Measurements from ENCODE around the gene MTERF2. TPM values are rescaled to one million over a fixed set of nuclear protein-coding genes. Genes with fewer than 3 reads are reported as not detected.

The MTERF2 gene
- total and polyA plus RNA-seq, 2 donors (not counting 3 experiments of a cell fraction or from before 2014, with no cell fraction given) = 3.4 to 9.6 TPM

DNA sequence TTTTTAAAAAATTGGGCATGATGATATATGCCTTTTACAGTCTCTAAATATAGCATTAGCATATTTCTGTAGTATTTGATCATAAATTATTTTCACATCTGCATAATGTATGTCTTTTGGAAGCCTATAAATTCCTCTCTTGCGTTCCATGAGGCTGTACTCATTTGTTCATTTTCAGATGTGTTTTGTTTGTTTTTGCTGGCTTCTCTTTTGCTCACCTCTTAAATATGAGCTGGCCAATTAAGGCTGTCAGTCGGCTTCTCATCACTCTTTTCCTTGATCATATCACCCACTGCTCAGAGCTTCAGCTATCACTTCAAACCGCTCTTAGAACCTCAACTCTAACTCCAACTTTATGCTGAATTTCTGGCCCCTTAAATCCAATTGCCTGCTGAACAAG is 24.7 kb downstream of the MTERF2 start:
- peaks cover 0 to 22% of the 10 kb centered on the region in 2 experiments for H3K36me3 ChIP-seq (ENCODE audit: control insufficient read depth in 2 of 2, extremely low read depth in 1 of 2, insufficient read depth in 2 of 2, low read length in 2 of 2)

More for the DNA sequence above, 24.7 kb downstream of the MTERF2 start:
- TF ChIP-seq, protein P1, sequence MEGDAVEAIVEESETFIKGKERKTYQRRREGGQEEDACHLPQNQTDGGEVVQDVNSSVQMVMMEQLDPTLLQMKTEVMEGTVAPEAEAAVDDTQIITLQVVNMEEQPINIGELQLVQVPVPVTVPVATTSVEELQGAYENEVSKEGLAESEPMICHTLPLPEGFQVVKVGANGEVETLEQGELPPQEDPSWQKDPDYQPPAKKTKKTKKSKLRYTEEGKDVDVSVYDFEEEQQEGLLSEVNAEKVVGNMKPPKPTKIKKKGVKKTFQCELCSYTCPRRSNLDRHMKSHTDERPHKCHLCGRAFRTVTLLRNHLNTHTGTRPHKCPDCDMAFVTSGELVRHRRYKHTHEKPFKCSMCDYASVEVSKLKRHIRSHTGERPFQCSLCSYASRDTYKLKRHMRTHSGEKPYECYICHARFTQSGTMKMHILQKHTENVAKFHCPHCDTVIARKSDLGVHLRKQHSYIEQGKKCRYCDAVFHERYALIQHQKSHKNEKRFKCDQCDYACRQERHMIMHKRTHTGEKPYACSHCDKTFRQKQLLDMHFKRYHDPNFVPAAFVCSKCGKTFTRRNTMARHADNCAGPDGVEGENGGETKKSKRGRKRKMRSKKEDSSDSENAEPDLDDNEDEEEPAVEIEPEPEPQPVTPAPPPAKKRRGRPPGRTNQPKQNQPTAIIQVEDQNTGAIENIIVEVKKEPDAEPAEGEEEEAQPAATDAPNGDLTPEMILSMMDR (IDR thresholded peaks at IDR 0.05; ENCODE audit: extremely low read depth in 1 of 2, insufficient read depth in 1 of 2, low read depth in 1 of 2, low read length in 2 of 2) = no peak
- TF ChIP-seq JUN (IDR thresholded peaks at IDR 0.05; ENCODE audit: borderline replicate concordance, insufficient read depth, insufficient read length, low read depth) (no peak), MYC (IDR thresholded peaks at IDR 0.05; ENCODE audit: low read depth, low read length) (no peak), FOS (IDR thresholded peaks at IDR 0.05; ENCODE audit: borderline replicate concordance, insufficient read depth, low read length) (no peak), GATA2 (IDR thresholded peaks at IDR 0.05; ENCODE audit: insufficient read depth, insufficient read length, low read depth, low read length) (no peak), POLR2A (IDR thresholded peaks at IDR 0.05; ENCODE audit: low read depth, low read length) (no peak), POLR2AphosphoS5 (IDR thresholded peaks at IDR 0.05; ENCODE audit: insufficient read depth, low read depth, low read length) (no peak), EZH2 (IDR thresholded peaks at IDR 0.05; ENCODE audit: borderline replicate concordance, low read depth, low read length, severe bottlenecking) (no peak)
- TF ChIP-seq, protein P2, sequence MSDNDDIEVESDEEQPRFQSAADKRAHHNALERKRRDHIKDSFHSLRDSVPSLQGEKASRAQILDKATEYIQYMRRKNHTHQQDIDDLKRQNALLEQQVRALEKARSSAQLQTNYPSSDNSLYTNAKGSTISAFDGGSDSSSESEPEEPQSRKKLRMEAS (IDR thresholded peaks at IDR 0.05; ENCODE audit: insufficient read depth, insufficient read length) = no peak
- no peak overlapping the region for H3K9ac ChIP-seq (replicated peaks; ENCODE audit: extremely low read depth, insufficient read depth, low read length)
- DNase-seq (ENCODE audit: low read depth, low spot score) = no peak
- ChIA-PET CTCF (no interaction called here), POLR2A (no interaction called here)
- peaks cover 3% of the 10 kb centered on the region for H3K4me1 ChIP-seq (ENCODE audit: control insufficient read depth, extremely low read depth, insufficient read depth, low read length)
- peaks cover 20% of the 10 kb centered on the region for H4K20me1 ChIP-seq (replicated peaks; ENCODE audit: control insufficient read depth, extremely low read depth, insufficient read depth, low read length)
- no peaks in the 10 kb centered on the region for H3K9me3 ChIP-seq (replicated peaks; ENCODE audit: control insufficient read depth, insufficient read depth, low read length)
- H3K27ac ChIP-seq (ENCODE audit: insufficient read depth, low read depth, low read length) = no peak overlapping the region
- peaks cover 85% of the 10 kb centered on the region for H3K79me2 ChIP-seq (ENCODE audit: control insufficient read depth, insufficient read depth, low read length)
- FAIRE-seq = no peak
- no peak overlapping the region for H3K4me3 ChIP-seq (replicated peaks in 1 of 3; ENCODE audit: insufficient read depth in 1 of 3, low read depth in 1 of 3, low read length in 3 of 3)
- H3K27me3 ChIP-seq (ENCODE audit: control insufficient read depth in 2 of 2, insufficient read depth in 2 of 2, low read length in 2 of 2) = no peaks in the 10 kb centered on the region
- no peak overlapping the region for H3K4me2 ChIP-seq (ENCODE audit: insufficient read depth, low read length)
- peaks cover 4% of the 10 kb centered on the region for H3K9me1 ChIP-seq (replicated peaks; ENCODE audit: control insufficient read depth, extremely low read depth, insufficient read depth, low read length)
- no TSS peak for BruUV-seq (replicated peaks)
- no peak overlapping the region for H2AFZ ChIP-seq (ENCODE audit: low read depth, low read length)
- intact Hi-C loops (cut with micrococcal nuclease) (no loop called here), dilution Hi-C loops (cut with MboI; ENCODE audit: extremely low pct_ligation_motif_present, low sequenced_read_pairs) (no loop called here)
